Measurements from ENCODE around the gene SC5D.

The SC5D gene

DNA sequence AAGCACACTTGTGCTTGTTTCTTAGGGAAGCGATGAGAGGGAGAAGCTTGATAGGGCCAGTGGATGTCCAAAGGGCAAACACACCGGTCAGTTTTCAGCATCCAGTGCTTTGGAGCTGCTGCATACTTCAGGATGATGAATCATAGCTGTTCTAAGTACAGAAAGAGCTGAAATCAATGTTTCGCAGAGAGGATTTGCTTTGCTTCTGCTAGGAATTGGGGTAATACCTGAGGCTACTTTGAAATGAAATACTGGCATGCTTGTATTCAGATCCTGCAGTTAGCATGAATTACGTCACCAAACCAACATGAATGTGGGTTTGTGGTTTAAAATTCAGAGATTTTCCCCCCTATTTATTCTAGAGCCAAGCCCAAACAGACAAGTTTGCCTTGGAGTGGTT is 41.7 kb upstream of the SC5D start:
- TF ChIP-seq, protein P1, sequence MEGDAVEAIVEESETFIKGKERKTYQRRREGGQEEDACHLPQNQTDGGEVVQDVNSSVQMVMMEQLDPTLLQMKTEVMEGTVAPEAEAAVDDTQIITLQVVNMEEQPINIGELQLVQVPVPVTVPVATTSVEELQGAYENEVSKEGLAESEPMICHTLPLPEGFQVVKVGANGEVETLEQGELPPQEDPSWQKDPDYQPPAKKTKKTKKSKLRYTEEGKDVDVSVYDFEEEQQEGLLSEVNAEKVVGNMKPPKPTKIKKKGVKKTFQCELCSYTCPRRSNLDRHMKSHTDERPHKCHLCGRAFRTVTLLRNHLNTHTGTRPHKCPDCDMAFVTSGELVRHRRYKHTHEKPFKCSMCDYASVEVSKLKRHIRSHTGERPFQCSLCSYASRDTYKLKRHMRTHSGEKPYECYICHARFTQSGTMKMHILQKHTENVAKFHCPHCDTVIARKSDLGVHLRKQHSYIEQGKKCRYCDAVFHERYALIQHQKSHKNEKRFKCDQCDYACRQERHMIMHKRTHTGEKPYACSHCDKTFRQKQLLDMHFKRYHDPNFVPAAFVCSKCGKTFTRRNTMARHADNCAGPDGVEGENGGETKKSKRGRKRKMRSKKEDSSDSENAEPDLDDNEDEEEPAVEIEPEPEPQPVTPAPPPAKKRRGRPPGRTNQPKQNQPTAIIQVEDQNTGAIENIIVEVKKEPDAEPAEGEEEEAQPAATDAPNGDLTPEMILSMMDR (IDR thresholded peaks at IDR 0.05; ENCODE audit: low read depth, low read length, missing control alignments): no peak
- no peak overlapping the region for H3K4me3 ChIP-seq (ENCODE audit: low read depth, low read length)
- no peak for DNase-seq (ENCODE audit: low read depth)

DNA sequence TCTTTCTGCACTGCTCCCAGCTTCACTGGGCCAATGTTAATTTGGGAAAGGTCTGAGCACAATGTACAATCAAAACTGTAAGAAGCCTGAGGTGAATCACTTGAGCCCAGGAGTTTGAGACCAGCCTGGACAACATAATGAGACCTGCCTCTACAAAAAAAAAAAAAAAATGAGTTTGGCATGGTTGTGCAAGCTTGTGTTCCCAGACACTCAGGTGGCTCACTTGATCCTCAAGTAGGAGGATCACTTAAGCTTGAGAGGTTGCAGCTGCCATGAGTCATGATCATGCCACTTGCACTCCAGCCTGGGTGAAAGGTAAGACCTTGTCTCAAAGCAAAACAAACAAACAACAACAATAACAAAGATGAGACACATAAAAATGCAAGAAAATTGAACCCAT is 38.6 kb upstream of the SC5D start:
- H3K4me3 ChIP-seq (ENCODE audit: low read depth, low read length): no peak overlapping the region
- TF ChIP-seq, protein P1 (IDR thresholded peaks at IDR 0.05; ENCODE audit: low read depth, low read length, missing control alignments): no peak
- DNase-seq (ENCODE audit: low read depth): no peak

DNA sequence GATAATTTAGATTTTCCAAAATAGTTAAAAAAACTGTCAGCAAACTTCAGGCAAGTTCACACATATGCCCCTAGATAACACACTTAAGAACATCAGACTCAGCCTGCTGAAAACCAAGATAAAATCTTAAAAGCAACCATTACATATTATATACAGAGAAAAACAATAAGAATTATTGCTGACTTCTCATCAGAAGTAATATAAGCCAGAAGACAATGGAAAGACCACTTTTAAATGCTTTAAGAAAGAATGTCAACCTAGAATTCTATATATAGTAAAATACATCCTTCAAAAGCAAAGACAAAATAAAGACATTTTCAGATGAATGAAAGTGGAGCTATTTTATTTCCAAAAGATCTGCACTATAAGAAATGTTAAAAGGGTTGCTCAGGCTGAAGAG is 37.8 kb upstream of the SC5D start:
- no peak for DNase-seq (ENCODE audit: low read depth)
- no peak overlapping the region for H3K4me3 ChIP-seq (ENCODE audit: low read depth, low read length)
- TF ChIP-seq, protein P1 (IDR thresholded peaks at IDR 0.05; ENCODE audit: low read depth, low read length, missing control alignments): no peak

DNA sequence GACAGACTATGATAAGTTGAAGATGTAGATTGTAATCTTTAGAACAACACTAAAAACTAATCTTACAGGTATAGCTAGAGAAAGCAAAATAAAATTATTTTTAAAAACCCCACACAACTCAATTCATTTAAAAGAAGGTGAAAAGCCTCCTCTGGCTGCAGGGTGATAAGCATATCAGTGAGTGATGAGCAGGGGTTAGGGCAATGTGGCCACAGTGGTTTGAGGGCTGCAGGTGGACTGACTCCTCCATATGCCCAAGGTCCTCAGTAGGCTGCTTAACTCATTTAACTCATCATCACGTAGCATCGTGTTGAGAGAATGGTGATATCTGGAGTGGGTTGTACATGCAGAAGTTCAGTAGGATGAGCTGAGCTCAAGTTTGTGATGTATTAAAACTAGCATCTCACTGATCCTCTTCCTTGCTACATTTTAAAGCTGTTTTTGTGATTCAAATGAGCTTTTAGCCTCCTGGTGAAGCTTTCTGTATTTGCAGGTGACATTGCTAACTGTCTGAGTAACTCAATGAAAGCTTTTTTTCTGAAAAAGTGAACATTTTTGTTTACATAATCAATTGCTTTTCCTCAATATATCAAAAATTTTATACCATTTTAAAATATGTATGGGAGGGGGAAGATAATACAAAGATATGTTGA is 37.0 kb upstream of the SC5D start:
- H3K4me3 ChIP-seq (ENCODE audit: low read depth, low read length): no peak overlapping the region
- DNase-seq (ENCODE audit: low read depth): no peak
- TF ChIP-seq, protein P1 (IDR thresholded peaks at IDR 0.05; ENCODE audit: low read depth, low read length, missing control alignments): no peak

DNA sequence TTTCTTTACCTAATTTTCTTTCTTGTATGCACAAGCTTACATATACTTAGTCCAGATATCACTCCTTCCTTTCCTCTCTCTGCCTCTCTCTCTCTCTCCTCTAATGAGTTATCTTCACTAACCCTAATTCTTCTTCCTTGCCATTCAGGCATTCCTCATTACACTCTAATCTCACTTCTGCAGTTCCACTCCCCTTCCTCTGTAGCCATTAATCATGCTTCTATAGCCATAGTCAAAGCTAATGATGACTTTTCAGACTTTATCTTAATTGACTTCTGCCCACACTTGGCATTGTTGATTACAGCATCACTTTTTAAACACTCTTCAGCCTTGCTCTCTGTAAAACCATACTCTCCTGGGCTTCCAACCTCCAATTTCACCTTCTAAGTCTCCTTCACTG is 35.3 kb upstream of the SC5D start:
- TF ChIP-seq, protein P1 (IDR thresholded peaks at IDR 0.05; ENCODE audit: low read depth, low read length, missing control alignments): no peak
- no peak overlapping the region for H3K4me3 ChIP-seq (ENCODE audit: low read depth, low read length)
- DNase-seq (ENCODE audit: low read depth): no peak

DNA sequence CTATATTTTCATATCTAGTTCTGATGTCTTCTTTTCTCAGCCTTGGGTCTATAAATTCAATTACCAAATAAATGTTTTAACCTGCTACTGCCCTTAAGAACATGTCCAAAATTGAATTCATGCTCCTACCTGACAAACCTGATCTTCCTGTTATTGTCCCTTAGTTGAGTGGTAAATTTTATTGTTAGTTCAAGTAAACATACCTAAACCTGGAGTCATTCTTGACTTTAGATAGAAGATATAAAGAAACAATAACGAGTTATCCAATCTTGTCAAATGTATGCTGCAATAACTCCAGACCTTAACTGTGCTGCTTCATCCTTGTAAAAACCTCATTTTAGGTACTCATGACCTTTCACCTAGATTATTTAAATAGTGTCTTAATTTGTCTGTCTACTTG is 34.6 kb upstream of the SC5D start:
- no peak overlapping the region for H3K4me3 ChIP-seq (ENCODE audit: low read depth, low read length)
- TF ChIP-seq, protein P1 (IDR thresholded peaks at IDR 0.05; ENCODE audit: low read depth, low read length, missing control alignments): no peak
- no peak for DNase-seq (ENCODE audit: low read depth)

DNA sequence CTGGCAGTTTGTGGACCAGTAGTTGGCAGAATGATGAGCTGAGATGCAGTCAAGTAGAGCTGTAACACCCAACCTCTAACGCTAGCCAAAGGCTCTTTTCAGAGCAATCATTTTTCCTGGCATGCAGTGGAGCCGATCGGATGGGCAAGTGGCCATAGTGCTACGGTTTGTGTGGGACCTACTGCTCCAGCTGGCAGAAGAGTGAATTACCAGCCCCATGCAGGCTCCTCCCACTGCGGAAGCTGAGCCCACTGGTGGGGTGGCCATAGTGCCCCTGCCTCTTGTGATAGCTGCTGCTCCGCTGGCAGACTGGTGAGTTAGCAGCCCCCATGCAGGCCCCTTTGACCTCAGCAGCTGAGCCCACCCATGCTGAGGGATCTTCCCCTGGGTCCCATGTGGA is 27.0 kb upstream of the SC5D start:
- TF ChIP-seq, protein P1 (IDR thresholded peaks at IDR 0.05; ENCODE audit: low read depth, low read length, missing control alignments): no peak
- no peak for DNase-seq (ENCODE audit: low read depth)
- no peak overlapping the region for H3K4me3 ChIP-seq (ENCODE audit: low read depth, low read length)

Measured in GM12864 (cell line).